Fibroblast of the aortic adventitia (primary cell): ENCODE measurements around the gene KDM4B. TPM values are rescaled to one million over a fixed set of nuclear protein-coding genes. Genes with fewer than 3 reads are reported as not detected.

Experiments
- DNase-seq: peaks from one replicate; pipeline ENCODE4 v3.0.0-alpha.2; 2010; ENCODE audit warnings: low read depth
- H3K4me3 ChIP-seq: 2 replicates; pipeline ENCODE4 v1.5.1; 2011; ENCODE audit warnings: low read depth, mild to moderate bottlenecking, control low read depth, low read length, moderate library complexity
- total RNA-seq: library from RNA; depleted of rRNA; stranded (reverse); fragments of >200 nt; gene quantifications from 2 replicates; pipeline ENCODE4 v1.2.3, GENCODE V29; 2012; ENCODE audit warnings: low replicate concordance
- TF ChIP-seq, protein P1 (sequence below): IDR thresholded peaks from 2 replicates; pipeline ENCODE4 v1.5.1; 2011; ENCODE audit warnings: mild to moderate bottlenecking, low read length, control low read depth, inconsistent platforms; ENCODE audit not compliant: insufficient read depth

KDM4B gene
- total RNA-seq, 1 donor, result 13.5 TPM

DNA sequence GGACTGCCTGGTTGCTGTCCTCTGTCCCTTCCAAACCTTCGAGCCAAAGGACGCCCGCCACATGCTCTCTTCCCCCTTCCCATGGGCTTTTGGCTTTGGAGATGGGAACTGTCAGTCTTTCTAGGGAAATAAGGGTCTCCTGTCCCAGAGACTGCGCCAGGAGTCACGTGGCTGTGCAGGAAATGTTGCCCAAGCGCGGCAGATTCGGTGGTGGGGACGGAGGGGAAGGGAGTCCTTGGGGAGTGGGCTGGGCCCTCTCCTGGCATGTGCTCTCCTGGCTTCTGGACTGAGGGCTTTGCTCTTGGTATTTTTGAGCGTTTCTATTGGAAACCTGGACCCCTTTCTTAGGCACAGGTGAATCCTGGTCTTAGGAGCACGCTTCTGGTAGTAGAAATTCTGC, 103.2 kb downstream of the KDM4B start:
- H3K4me3 ChIP-seq, result no peak overlapping the region
- DNase-seq, result no peak
- TF ChIP-seq, protein P1, sequence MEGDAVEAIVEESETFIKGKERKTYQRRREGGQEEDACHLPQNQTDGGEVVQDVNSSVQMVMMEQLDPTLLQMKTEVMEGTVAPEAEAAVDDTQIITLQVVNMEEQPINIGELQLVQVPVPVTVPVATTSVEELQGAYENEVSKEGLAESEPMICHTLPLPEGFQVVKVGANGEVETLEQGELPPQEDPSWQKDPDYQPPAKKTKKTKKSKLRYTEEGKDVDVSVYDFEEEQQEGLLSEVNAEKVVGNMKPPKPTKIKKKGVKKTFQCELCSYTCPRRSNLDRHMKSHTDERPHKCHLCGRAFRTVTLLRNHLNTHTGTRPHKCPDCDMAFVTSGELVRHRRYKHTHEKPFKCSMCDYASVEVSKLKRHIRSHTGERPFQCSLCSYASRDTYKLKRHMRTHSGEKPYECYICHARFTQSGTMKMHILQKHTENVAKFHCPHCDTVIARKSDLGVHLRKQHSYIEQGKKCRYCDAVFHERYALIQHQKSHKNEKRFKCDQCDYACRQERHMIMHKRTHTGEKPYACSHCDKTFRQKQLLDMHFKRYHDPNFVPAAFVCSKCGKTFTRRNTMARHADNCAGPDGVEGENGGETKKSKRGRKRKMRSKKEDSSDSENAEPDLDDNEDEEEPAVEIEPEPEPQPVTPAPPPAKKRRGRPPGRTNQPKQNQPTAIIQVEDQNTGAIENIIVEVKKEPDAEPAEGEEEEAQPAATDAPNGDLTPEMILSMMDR, result no peak

DNA sequence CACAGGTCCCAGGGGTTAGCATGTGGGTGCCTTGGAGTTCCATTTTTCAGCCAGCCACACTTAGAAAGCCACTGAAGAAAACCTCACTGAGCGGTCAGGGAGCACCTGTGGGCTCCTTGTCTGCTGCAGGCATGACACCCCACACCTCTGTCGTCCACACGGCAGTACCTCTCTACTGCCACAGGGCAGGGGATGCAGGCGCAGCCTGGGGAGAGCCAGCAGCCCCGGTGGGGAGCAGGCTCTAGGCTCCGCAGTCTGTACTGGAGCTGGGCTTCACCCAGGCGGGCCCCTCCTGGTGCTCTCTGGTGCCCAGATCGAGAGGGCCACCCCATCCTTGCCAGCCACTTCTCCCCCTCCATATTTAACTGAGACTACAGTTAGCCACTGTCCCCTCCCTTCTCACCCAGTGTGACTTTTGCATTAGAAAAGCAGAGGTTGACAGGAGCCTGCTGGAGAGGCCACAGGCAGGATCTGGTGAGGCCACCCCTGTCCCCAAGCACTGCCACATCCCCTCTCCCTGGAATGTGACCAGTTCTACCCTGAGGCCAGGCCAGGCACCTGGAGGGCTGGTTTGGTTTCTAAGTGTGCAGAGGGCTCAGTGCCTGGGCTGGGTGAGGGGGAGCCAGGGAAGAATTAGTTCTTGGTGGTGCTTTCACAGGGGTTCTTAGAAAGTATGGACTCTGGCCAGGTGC, 104.4 kb downstream of the KDM4B start:
- H3K4me3 ChIP-seq, result no peak overlapping the region
- TF ChIP-seq, protein P1, result no peak

DNA sequence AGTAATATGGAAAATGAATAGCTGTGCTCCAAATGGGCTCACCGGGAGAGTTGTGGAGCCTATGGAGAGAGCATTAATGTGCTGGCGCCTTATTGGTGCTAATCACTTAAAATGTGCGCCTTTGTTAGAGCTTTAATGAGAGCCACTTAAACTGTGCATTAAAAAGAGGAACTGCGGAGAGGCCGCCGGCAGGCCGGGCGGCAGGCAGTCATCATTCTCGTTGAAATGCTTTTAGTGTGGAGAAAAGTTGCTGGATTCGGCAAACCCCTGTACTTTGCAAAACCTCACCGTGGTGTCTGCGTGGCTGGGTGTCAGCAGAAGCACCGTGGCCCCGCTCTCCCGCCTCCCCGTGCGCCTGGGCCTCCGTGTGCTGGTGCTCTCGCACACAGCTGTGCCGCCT, 105.5 kb downstream of the KDM4B start:
- DNase-seq, result no peak
- H3K4me3 ChIP-seq, result no peak overlapping the region
- TF ChIP-seq, protein P1, result no peak

More for the DNA sequence above, 104.4 kb downstream of the KDM4B start:
- DNase-seq, result no peak

DNA sequence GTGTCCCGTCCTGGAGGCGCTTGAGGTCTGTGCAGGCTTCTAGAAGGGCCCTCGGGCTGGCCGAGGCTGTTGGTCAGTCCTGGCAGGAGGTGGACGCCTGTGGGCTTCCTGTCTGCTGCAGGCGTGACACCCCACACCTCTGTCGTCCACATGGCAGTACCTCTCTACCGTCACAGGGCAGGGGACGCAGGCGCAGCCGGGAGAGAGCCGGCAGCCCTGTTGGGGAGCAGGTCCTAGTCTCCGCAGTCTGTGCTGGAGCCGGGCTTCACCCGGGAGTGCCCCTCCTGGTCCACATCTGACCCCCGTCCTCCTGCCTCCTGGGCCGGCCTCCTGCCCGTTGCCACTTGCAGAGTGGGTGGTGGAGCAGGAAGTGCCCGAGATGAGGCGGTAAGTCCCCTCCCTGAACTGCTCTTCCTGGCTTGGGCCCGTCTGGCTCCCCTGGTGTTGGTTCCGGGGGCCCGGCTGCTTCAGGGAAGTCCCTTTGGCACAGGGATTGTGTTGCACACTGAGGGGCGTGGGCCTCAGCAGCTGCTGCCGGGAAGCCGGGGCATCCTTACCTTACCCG, 106.0 kb downstream of the KDM4B start:
- no peak for DNase-seq

DNA sequence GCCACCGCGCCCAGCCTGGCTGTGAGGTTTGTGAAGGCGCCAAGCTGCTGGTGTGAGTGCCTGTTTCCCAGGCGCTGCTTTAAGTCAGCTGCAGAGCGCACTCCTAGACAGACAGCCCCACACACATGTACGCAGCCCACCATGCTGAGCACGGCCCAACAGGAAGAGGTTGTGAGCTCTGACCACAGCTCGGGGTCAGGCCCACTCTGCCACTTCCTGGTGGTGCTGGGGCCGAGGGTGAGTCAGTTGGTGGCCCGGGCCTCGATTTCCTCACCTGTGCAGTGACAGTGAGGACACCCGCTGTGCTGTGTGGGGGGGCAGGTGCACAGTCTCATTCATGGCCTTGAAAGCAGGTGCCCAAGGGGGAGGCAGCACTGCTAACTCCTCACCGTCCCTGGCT, 106.7 kb downstream of the KDM4B start:
- TF ChIP-seq, protein P1, result no peak

More for the DNA sequence above, 106.0 kb downstream of the KDM4B start:
- no peak overlapping the region for H3K4me3 ChIP-seq
- TF ChIP-seq, protein P1, result no peak

DNA sequence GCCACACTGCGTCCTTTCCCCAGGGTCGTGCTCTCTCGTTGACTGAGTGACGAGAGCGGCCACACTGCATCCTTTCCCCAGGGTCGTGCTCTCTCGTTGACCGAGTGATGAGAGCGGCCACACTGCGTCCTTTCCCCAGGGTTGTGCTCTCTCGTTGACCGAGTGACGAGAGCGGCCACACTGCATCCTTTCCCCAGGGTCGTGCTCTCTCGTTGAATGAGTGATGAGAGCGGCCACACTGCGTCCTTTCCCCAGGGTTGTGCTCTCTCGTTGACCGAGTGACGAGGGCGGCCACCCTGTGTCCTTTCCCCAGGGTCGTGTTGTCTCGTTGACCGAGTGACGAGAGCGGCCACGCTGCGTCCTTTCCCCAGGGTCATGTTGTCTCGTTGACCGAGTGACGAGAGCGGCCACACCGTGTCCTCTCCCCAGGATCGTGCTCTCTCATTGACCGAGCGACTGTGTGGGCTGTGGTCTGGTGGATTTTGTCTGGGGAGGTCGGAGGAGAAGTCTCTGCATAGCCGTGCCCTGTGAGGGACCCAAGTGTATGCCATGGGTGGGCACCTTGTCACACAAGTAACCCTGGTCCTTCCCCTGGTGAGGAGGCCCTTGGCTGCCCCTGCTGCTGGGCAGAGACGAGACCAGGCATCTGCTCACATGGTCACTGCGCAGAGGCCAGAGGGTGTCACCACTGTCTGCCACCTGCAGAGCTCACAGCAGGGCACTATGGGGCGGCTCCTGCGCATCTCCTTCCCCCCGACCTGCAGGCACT, 107.7 kb downstream of the KDM4B start:
- no peak overlapping the region for H3K4me3 ChIP-seq
- TF ChIP-seq, protein P1, result no peak
- no peak for DNase-seq

More for the DNA sequence above, 106.7 kb downstream of the KDM4B start:
- no peak for DNase-seq
- H3K4me3 ChIP-seq, result no peak overlapping the region
